HG02943 (cell line): Measurements from ENCODE around the gene SOAT1.
"Not testable (repeated sequence)": the region's sequence is repeated elsewhere in the genome, so short reads cannot be mapped to it uniquely, and the experiment has no call there.

Source experiments
- ATAC-seq: cut with Tn5 transposase; IDR thresholded peaks from one replicate; pipeline ENCODE4 v1.9.1; 2021; ENCODE audit warnings: mild to moderate bottlenecking, low read depth, moderate library complexity; ENCODE audit not compliant: unreplicated experiment

Gene SOAT1

DNA sequence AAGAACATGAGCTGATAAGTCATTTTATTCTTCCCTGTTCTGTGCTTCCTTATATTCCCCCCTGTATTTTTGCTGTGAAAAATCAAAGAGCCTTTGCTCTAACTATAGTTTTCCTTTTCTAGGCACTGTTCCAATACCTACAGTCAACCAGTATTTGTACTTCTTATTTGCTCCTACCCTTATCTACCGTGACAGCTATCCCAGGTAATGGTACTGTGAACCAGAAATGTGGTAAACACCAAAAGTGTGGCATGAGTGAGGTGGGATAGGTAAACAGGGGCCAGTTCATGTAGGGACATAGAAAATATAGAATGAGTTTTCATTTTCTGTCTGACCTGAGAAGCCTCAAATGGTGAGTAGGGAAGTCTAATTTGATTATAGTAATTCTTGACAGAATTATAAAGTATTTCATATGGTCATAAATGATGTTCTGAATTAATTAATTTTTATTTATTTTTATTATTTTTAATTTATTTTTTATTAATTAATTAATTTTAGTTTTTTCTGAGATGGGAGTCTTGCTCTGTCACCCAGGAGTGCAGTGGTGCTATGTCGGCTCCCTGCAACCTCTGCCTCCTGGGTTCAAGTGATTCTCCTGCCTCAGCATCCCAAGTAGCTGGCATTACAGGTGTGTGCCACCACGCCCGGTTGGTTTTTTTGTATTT is 49.3 kb downstream of the SOAT1 start:
- no peak for ATAC-seq

DNA sequence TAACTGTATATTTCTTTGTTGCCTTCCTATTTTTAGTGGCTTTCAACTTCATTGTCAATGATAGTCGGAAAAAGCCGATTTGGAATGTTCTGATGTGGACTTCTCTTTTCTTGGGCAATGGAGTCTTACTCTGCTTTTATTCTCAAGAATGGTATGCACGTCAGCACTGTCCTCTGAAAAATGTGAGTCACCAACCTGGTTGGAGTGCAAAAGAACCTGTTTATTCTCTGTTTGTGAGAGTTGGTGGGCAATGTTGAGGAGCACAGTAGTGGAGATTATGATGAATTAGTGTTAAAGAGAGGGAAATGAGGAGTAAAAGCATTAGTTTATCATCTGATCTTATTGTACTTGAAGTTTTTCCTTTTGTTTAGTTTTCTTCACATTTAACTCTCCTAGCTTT is 57.7 kb downstream of the SOAT1 start:
- no peak for ATAC-seq

DNA sequence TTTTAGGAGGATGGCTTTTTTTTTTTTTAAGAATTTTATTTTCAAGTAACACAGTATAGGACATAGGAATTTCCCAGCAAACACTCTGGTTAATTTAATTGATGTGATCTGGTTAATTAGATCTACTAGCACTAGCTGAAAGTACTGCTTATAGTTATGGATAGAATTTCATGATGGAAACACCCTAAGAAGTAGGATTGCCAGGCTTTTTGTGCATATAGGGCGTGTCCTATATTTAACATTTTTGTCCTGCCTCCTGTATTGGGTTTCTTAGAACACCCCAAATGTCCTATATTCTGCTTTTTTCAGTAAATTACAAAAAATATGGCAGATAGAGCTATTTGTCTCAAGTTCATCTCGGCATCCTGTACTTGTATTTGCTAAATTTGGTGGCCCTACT is 58.6 kb downstream of the SOAT1 start:
- no peak for ATAC-seq

DNA sequence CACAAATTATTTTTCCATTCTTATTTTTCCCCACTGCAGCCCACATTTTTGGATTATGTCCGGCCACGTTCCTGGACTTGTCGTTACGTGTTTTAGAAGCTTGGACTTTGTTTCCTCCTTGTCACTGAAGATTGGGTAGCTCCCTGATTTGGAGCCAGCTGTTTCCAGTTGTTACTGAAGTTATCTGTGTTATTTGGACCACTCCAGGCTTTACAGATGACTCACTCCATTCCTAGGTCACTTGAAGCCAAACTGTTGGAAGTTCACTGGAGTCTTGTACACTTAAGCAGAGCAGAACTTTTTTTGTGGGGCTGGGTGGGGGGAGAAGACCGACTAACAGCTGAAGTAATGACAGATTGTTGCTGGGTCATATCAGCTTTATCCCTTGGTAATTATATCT is 59.9 kb downstream of the SOAT1 start:
- ATAC-seq, result no peak

DNA sequence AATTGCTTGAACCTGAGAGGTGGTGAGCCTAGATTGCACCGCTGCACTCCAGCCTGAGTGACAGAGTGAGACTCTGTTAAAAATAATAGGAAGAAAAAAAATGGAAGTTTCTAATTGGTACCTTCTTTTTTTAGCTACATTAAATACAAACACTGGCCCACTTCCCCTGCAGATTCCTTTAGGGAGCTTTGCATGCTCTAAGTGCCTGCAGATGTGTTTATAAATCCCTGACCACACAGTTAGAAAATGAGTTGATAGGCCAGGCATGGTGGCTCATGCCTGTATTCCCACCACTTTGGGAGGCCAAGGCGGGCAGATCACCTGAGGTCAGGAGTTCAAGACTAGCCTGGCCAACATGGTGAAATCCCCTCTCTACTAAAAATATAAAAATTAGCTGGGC is 68.0 kb downstream of the SOAT1 start:
- not testable (repeated sequence) for ATAC-seq

DNA sequence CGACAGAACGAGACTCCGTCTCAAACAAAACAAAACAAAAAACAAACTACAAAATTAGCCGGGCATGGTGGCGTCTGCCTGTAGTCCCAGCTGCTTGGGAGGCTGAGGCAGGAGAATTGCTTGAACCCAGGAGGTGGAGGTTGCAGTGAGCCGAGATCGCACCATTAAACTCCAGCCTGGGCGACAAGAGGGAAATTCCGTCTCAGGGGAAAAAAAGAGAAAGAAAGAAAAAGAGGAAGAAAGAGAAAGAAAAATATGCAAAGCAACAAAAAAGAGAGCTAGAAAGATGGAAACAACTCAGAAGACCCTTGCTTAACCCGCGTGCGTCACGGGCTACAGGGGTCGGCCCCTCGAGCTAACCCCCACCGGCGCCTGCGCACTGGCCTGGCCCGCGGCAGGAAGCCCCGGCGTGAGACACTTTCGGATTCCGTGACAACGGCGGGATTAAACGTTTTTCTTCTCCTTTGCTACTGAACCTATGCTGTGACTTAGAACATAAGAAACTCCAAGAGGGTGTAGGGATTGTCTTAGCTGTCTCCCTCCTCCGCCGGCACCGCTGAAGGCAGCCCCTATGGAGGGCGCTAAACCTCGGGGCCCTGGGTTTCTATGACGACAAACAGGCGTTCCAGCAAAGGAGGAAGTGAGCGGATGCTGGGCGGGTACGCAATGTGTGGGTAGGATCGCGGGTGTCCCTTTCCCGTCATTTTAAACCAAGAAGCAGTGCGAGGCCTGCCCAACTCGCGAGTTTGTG is 71.9 kb downstream of the SOAT1 start, which contains the start of gene AXDND1:
AXDND1 (plus strand) TSS at position 630 of the 751 bp plus-strand sequence. CDS start 539 bp downstream, outside the sequence.
- peak; percentile 96 for ATAC-seq

DNA sequence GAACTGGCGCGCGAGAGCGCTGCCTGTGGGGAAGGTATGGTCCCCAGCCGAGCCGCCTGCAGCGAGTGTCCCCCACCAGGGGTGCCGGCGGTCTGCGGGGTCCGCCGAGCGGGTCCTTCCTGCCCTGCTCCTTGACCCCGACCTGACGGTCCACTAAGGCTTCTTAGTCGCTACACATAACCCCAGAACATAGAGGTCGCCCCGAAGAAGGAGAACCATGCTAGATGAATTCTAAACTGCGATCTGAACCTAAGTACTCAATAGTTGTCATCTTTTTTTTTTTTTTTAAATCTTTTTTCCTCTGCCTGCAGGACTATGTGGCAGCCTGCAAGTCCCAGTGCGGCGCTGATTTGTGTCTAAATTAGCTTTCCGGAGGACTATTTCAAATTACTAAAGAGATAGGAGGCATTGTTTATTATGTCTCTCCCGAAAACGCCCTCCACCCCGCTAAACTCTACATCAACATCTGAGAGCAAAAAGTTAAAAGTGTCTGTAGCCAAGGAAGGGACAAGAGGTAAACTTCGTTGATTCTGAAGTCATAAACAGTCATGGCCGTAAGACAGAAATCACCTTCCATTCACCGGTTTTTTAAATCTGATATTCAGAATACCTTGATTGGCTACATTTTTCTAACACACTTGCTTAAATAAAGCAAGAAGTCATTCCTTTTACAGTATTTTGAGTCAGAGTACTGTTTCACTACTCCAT is 72.7 kb downstream of the SOAT1 start:
- ATAC-seq, result peak; percentile 38

DNA sequence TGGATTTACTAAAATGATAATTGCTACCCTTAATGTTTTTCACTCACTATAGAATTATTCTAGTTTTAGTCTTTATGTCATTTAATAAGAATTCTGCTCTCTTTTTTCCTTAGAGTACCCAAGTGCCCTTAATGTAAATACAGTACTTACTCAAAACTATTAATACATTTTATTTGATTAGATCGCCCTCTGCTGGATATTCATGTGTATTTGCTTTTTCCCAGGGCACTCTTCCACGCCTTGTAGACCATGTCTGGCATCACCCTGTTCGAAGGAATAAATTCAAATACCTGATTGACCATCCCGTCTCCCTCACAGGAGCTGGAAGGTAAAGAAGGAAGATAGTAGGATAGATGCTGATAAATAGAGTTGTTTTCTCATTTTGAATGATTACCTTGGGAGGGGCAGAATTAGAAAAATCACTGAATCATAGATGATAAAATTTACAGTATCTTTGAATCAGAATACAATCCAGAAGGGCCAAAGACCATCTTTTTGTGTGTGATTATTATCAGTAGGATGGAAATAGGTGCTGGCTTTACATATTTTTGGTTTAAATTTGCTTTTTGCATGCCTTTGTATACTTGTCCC is 76.2 kb downstream of the SOAT1 start:
- no peak for ATAC-seq

DNA sequence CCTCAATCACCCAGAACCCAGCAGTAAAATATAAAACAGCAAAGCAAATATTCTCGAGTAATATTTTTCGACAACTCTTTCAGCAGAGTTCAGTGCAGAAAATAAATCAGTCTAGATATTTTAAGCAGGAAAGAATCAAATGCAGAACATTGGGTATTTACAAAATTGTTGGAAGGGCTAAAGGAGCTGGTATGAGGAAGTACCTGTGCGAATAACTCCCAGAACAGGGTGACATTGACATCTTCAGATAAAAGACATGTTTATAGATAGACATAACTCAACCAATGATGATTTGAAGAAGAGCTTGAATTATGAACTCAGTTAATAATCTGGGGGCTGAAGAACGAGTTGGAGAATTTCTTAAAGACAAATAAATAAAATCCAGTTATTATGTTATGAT is 78.6 kb downstream of the SOAT1 start:
- ATAC-seq, result no peak

DNA sequence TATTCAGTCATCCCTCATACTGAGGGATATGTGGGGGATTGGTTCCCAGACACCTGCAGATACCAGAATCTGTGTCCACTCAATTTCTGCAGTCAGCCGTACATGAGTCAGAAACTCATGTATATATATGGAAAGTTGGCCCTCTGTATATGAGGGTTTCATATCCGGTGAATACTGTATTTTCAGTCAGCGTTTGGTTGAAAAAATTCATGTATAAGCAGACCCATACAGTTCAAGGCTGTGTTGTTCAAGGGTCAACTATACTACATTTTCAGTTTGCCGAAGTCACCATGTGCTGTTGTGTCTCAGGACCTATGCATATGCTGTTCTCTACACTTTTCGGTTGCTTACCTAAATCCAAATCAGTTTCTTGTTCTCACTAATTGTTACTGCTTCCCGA is 82.6 kb downstream of the SOAT1 start:
- ATAC-seq, result no peak

DNA sequence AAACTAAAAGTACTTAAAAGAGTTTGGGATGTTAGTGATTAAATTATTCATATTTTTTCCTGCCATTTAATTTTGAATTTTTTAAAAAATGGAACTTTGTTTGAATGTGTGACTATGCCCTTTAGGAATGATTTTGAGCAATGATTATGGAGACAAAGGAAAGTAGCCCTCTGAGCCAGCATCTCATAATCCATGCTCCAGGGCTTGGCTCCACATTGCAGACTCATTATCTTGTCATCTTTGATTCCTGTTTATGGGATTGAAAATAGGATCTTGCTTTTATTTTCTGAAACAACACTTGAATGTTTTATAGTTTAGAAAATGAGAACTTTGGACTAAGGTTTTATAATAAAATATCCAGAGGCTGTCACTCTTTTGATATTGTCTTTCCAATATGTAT is 86.7 kb downstream of the SOAT1 start:
- no peak for ATAC-seq

DNA sequence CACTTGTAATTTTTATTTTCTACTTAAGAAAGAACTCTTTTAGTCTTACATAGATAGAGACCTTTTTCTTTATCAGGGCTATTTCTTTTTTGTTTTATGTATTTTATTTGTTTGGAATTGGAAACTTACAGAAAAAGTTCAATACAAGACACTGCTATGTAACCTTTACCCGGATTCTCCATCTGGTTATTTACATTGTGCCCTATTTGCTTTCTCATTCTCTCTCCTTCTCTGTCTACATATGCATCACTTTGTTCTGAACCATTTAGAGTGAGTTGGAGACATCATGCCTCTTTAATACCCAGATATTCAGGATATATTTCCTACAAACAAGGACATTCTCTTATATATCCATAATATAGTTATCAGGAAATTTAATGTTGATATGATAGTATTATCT is 90.4 kb downstream of the SOAT1 start:
- no peak for ATAC-seq

DNA sequence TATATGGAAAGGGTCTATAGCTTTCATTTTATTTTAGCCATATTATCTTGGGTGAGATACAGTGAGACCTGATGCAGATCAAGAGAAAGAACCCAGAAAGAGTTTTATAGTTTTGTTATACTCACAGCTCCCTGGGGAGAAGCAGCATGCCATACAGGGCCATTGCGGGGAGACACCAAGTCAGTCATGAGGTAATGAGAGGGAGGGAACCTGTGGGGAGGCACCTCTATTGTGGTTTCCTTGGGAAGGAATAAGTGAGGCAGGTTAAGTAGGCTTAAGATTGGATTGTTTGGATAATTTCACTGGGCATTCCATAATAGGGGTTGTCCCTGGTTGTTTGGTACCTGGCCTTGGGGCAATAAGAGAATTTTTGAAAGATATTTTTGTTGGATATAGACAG is 91.9 kb downstream of the SOAT1 start:
- no peak for ATAC-seq

DNA sequence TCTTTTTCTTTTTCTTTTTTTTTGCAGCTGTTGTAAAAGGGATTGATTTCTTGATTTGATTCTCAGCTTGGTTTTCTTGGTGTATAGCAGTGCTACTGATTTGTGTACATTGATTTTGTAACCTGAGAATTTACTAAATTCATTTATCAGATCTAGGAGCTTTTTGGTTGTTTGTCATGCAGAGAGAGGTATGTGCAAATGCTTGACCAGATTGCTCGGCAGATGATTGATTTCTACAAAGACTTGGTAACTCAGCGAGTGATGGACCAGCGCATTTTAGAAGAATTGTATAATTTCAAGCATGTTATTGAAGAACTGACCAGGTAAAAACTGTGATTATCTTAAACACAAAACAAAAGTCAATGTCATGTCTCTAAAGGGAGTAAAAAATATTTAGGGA is 100.1 kb downstream of the SOAT1 start:
- ATAC-seq, result no peak

DNA sequence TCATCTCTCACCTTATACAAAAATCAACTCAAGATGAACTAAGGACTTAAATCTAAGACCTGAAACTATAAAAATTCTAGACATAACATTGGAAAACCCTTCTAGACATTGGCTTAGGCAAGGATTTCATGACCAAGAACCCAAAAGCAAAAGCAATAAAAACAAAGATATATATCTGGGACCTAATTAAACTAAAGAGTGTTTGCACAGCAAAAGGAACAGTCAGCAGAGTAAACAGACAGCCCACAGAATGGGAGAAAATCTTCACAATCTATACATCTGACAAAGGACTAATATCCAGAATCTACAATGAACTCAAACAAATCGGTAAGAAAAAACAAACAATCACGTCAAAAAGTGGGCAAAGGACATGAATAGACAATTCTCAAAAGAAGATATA is 105.8 kb downstream of the SOAT1 start:
- not testable (repeated sequence) for ATAC-seq
